ENCODE measurements around the gene IGSF5. TPM values are rescaled to one million over a fixed set of nuclear protein-coding genes. Genes with fewer than 3 reads are reported as not detected.

Gene IGSF5
- total RNA-seq, 1 donor from 2014 or later = not detected

DNA sequence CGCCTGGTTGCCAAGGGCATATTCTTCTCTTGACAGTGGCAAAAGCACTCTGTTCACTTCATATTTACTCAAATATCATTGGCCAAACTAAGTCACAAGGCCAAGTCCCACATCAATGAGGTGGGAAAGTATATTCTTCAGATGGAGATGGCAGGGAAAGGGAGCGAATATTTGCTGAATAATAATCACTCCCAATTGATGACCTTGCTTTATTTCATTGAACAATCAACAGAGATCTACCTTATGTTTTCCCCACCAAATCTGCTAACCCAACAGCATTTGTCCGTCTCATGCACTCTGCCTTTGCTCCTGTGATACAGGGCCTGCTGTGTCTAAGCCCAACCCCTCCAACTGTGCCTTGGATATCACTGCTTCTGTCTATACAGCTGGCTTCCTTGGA, 77.1 kb downstream of the IGSF5 start:
- DNase-seq (ENCODE audit: low read depth in 2 of 2) = no peak

DNA sequence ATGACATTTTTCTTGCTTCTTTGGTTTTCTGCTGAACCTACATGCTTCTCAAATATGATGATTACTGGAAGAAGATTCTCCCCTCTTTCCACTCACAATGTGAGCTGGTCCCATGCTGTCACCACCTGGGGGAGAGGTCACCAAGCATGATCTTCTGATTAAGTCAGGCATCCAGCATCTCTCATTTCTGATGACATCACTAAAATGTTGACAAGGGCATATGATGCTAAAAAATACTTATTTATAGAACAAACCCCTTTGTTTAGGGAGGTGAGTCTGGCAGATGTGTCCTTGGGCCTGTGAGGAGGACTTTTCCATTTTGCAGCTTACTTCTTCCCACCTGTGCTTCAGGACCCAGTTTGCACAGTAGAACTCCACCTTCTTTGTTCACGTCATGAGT, 80.3 kb downstream of the IGSF5 start:
- no peak for DNase-seq (ENCODE audit: low read depth in 2 of 2)

DNA sequence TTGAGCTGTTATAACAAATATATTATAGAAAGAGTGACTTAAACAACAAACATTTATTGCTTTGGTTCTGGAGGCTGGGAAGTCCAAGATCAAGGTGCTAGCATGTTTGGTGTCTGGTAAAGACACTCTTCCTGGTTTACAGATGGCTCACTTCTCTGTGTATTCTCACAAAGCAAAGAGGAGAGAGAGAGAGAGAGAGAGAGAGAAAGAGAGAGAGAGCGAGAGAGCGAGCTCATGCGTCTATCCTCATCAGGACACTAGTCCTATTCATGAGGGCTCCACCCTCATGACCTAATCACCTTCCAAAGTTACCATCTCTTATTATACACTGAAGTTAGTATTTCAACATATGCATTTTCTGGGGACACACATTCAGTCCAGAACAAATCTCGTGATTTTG, 89.6 kb downstream of the IGSF5 start:
- DNase-seq (ENCODE audit: low read depth in 2 of 2) = no peak

DNA sequence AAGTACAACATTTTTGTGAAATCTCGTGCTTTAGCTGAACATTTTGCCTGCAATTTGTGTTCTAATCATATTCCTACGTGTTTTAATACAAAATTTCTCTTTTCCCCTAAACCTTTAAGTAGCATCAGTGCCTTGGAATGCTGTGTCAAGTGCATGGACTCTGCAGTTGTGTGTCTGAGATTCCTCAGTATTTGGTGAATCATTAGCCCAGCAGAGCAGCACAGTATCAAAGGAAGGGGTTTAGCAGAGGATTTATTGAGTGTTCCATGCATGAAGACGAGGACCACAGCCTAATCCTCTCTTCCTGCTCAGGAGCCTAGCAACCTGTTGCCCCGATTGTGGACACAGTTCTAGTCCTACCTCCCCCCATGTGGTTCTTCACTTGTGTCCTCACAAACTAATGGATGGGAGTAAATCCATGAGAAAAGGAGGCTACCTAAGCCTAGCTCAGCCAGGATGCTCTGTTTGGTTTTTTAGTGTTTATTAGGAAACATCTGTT, 92.9 kb downstream of the IGSF5 start:
- DNase-seq (ENCODE audit: low read depth in 2 of 2) = no peak

DNA sequence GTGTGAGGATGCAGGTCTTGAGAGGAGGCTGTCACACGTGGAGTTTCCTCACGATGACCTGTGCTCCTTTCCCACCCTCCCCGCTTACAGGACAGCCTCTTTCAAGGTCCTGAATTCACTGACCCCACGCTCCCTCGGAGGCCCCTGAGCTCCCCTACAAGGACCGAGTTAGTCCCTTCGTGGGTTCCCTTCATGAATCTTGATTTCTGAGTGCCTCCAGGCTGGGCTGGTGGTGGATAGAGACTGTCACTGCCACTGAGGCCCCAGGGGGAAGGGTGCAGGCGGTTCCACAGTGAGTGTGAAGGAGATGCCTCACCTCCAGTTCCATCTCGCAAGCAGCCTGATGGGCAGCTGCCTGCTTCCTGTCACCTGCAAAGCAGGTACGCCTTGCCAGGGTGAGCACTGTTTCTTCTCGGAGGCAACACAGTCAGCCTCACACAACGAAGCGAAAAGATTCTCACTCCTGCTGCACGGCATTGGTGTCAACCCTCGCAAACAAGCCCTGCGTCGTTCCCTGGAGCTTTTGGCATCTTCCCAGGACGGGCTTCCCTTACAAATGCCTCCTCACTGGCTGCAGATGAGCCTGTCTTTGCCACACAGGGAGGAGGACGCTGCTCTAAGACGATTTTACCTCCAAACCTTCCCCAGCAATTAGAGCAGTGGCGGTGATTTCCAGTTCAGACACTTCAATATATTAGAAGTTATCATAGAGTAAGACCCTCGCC, 95.6 kb downstream of the IGSF5 start:
- DNase-seq (ENCODE audit: low read depth in 2 of 2) = no peak

DNA sequence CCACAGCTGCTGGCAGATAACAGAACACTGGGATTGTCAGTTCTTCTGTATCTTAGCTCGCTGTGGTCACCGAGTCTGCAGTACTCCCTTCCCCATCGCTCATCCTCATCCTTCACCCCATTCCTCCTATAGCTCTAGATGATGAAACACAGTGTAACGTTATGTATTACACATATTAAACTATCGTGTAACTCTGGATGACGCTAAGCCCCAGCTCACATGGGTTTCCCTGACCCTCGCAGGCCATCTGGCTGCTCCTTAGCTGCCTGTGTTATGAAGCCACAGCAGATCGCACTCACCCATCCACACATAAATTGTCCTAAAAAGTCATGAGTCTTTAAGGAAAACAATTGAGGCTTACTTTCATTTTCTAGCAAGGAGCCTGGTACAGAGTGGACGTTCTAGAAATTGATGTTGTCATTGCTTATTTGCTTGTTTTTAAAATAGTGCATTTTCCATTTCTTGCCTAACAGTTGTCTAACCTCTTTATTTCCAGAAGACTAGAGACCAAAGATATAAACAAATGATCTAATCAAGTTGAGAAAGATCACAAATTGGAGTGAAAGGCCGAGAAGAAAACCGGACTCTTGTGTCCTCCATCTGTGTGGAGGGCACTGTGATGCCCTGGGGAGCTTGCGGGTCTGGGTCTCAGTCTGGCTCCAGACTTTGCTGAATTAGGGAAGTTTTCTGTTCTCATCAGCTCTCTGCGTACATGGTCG, 97.9 kb downstream of the IGSF5 start:
- DNase-seq (ENCODE audit: low read depth in 2 of 2) = no peak

DNA sequence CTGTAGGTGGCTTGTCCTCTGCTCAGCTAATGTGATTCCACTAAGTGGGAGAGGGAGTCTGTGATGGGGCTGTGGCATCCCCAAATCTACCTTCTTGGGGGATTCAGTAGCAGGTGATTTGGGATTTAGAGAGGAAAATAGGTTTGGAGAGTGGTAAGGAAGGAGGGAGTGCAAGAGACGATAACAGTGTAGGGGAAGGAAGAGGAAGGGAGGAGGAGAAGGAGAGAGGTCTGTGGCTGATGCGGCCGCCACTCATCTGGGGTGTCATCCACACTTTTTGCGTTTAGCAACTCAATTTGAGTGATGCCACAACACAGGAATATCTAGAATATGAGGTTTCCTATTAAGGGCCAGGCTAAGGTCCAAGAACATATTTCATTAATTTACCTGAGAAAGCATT, 98.5 kb downstream of the IGSF5 start:
- no peak for DNase-seq (ENCODE audit: low read depth in 2 of 2)

DNA sequence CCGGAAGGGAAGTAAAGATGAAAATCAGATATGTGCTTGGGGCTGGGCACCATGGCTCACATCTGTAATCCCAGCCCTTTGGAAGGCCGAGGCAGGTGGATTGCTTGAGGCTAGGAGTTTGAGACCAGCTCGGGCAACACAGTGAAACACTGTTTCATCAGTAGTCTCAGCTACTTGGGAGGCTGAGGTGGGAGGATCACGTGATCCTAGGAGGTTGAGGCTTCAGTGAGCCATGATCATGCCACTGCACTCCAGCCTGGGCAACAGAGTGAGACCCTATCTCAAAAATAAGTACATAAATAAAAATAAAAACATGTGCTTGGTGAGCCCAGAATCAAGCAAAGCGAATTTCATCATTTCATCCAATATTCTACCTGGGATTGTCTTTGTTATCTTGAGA, 98.9 kb downstream of the IGSF5 start:
- DNase-seq (ENCODE audit: low read depth in 2 of 2) = no peak

DNA sequence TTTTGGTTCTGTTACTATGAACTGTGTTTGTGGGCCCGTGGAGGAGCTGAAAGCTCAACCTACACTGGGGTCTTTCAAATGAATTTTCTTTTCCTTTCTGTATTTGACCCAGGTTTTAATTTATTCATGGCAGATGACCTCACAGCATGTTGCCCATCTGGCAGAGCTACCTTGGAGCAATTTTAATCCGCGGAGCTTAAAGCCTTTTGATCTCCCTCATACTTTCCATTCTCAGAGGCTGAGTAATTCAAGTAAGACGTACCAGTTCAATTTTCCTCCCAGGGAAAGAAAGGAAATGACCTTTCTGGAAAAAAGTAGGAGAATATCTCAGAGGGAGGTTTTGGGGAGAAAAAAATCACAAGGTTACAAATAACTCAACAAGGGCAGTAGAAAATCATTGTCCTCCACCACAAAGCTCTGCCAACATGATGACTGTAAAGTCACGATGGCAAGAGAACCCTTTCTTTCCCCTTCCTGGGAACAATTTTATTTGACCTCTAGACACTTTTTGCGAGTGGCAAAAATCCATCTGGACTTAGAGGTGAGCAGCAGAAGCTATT, 100.7 kb downstream of the IGSF5 start:
- no peak for DNase-seq (ENCODE audit: low read depth in 2 of 2)

DNA sequence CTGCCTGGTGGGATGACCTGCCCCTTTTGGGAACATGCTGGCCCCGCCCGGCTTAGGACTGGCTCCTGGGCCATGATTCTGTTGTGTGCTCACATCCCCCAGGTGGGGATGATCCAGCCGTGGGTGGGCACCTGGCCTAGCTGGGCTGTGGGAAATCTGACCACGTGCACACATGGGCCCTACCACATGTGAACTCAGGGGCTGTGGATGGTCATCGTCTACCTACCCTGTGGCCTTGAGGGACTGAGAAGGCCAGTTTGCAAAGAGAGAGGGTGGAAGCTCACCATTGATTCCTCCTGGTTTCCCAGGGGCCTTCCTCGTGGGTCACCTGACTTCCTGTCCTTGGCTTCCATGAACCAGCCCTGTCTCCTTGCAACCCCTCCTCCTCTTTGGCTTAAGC, 102.9 kb downstream of the IGSF5 start:
- DNase-seq (ENCODE audit: low read depth in 2 of 2) = no peak

DNA sequence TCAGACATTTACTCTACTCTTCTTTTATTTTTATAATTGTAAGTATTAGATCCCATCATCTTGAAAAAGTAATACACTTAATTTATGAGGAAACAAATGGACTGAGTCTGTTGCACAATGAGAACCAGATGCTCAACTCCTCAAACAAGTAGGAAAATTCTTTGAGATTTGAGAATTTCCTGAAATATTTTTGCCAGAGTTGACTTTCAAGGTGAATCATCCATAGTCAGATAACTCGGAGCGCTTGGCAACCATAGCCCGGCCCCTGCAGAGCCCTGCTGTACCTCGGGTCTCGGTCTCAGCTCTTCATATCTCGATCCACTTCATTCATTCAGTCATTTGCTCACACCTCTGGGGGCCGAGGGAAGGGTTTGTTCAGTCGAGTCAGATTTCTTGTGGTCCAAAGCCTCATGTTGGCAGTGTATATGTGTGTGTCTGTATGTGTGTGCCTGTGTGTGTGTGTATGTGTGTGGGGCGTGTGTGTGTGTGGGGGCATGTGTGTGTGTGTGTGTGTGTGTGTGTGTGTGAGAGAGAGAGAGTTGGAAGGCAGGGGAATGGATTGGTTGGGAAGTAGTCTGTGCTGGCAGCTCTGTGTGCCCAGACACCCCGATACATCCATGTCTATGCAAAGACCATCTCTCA, 104.2 kb downstream of the IGSF5 start:
- DNase-seq (ENCODE audit: low read depth in 2 of 2) = no peak

DNA sequence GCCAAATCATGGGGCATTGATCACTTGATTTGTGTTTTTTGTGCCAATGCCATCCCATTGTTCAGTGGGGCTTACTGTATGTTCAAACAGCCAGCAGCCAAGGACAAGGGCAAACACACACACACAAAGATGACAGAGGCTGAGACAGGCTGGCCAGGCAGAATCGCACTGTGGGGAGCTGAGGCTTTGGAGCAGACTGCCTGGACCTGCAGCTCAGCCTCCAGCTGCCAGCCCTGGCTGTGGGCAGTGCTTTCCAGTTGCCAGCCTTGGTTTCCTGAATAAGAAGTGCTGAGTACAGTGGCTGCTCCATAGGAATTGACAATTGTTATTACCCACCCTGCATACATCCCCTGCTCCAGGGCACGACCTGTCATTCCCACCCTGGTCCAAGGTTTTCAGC, 105.3 kb downstream of the IGSF5 start:
- no peak for DNase-seq (ENCODE audit: low read depth in 2 of 2)

DNA sequence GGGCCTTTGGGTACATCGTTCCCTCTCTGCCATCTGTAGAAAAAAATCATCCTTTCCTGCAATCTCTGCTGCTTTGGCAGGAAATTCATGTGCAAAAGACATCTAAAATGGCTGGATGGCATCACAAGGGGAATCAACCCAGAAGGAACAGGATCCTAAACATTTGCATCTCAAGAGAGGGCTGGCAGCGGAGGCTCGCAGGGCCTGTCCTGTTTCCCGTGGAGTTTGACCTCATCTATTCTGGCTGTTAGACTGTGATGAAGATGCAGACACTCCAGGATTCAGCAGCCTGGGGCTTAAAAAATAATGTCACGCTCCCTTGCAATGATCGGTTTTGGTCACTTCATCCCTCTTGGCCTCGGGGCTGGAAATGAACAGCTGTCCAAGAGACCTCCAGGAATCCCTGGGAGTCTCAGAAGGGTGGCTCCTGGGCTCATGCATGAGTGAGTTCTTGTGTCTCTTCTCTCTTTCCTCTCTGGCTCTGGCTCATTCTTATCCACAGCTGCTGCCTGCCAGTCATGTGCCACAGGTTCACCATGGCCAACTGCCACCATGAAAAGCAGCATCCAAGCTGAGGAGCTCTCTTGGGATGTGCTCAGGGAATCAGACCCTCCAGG, 106.1 kb downstream of the IGSF5 start:
- DNase-seq (ENCODE audit: low read depth in 2 of 2) = no peak

Other genes starting within 250 kb of the IGSF5 start
- not detected in 2 replicates for gene B3GALT5, start 132.2 kb upstream of the IGSF5 start, total RNA-seq
- not detected in 2 replicates for gene PCP4, start 122.3 kb downstream of the IGSF5 start, total RNA-seq

Measured in lung microvascular endothelial cell (primary cell).